ENCODE data around the gene MYH7.

DNA sequence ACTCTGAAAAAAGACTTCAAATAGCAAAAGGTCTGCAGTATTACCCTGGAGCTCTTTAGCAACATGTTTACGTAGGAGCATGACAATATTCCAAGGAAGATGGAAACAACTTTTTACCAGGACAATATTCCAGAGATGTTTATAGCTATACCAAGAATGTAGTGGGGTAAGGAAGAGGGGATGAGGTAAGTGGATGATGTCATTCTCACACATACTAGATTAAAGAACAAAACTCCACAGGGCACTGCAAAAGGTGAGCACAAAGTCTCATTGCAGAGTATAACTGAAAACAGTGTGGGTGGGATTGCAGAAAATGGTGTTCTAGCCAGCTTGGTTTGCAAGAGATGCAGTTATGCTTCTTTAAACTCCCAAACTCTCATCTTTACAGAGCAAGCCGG, 50.2 kb downstream of the MYH7 start:
- TF ChIP-seq, protein P1, sequence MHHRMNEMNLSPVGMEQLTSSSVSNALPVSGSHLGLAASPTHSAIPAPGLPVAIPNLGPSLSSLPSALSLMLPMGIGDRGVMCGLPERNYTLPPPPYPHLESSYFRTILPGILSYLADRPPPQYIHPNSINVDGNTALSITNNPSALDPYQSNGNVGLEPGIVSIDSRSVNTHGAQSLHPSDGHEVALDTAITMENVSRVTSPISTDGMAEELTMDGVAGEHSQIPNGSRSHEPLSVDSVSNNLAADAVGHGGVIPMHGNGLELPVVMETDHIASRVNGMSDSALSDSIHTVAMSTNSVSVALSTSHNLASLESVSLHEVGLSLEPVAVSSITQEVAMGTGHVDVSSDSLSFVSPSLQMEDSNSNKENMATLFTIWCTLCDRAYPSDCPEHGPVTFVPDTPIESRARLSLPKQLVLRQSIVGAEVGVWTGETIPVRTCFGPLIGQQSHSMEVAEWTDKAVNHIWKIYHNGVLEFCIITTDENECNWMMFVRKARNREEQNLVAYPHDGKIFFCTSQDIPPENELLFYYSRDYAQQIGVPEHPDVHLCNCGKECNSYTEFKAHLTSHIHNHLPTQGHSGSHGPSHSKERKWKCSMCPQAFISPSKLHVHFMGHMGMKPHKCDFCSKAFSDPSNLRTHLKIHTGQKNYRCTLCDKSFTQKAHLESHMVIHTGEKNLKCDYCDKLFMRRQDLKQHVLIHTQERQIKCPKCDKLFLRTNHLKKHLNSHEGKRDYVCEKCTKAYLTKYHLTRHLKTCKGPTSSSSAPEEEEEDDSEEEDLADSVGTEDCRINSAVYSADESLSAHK (tag by site-specific recombination; IDR thresholded peaks at IDR 0.05): no peak
- no peak for TF ChIP-seq TCF7L2 (IDR thresholded peaks at IDR 0.05; ENCODE audit: borderline replicate concordance, low read depth, low read length)
- TF ChIP-seq, protein P2, sequence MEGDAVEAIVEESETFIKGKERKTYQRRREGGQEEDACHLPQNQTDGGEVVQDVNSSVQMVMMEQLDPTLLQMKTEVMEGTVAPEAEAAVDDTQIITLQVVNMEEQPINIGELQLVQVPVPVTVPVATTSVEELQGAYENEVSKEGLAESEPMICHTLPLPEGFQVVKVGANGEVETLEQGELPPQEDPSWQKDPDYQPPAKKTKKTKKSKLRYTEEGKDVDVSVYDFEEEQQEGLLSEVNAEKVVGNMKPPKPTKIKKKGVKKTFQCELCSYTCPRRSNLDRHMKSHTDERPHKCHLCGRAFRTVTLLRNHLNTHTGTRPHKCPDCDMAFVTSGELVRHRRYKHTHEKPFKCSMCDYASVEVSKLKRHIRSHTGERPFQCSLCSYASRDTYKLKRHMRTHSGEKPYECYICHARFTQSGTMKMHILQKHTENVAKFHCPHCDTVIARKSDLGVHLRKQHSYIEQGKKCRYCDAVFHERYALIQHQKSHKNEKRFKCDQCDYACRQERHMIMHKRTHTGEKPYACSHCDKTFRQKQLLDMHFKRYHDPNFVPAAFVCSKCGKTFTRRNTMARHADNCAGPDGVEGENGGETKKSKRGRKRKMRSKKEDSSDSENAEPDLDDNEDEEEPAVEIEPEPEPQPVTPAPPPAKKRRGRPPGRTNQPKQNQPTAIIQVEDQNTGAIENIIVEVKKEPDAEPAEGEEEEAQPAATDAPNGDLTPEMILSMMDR (tag by site-specific recombination; IDR thresholded peaks at IDR 0.05): no peak
- TF ChIP-seq ZNF623 (tag by site-specific recombination; IDR thresholded peaks at IDR 0.05): no peak
- TF ChIP-seq ZNF311 (tag by site-specific recombination; IDR thresholded peaks at IDR 0.05; ENCODE audit: borderline replicate concordance): no peak
- TF ChIP-seq SETDB1 (IDR thresholded peaks at IDR 0.05; ENCODE audit: insufficient read length, low read length): no peak
- no peak for TF ChIP-seq ZNF707 (tag by site-specific recombination; IDR thresholded peaks at IDR 0.05)
- TF ChIP-seq KLF16 (tag by site-specific recombination; IDR thresholded peaks at IDR 0.05): no peak
- TF ChIP-seq ZNF175 (tag by site-specific recombination; IDR thresholded peaks at IDR 0.05): no peak
- no peak for TF ChIP-seq GLIS2 (tag by site-specific recombination; IDR thresholded peaks at IDR 0.05)
- TF ChIP-seq, protein P3, sequence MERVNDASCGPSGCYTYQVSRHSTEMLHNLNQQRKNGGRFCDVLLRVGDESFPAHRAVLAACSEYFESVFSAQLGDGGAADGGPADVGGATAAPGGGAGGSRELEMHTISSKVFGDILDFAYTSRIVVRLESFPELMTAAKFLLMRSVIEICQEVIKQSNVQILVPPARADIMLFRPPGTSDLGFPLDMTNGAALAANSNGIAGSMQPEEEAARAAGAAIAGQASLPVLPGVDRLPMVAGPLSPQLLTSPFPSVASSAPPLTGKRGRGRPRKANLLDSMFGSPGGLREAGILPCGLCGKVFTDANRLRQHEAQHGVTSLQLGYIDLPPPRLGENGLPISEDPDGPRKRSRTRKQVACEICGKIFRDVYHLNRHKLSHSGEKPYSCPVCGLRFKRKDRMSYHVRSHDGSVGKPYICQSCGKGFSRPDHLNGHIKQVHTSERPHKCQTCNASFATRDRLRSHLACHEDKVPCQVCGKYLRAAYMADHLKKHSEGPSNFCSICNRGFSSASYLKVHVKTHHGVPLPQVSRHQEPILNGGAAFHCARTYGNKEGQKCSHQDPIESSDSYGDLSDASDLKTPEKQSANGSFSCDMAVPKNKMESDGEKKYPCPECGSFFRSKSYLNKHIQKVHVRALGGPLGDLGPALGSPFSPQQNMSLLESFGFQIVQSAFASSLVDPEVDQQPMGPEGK (tag by site-specific recombination; IDR thresholded peaks at IDR 0.05): no peak

All from HEK293 (cell line).